ENCODE results near the gene AVEN. TPM values are rescaled to one million over a fixed set of nuclear protein-coding genes. Genes with fewer than 3 reads are reported as not detected.
"Not testable (repeated sequence)": the region's sequence is repeated elsewhere in the genome, so short reads cannot be mapped to it uniquely, and the experiment has no call there.

The AVEN gene
- 18.9 TPM for polyA plus RNA-seq (ENCODE audit: insufficient read length)

DNA sequence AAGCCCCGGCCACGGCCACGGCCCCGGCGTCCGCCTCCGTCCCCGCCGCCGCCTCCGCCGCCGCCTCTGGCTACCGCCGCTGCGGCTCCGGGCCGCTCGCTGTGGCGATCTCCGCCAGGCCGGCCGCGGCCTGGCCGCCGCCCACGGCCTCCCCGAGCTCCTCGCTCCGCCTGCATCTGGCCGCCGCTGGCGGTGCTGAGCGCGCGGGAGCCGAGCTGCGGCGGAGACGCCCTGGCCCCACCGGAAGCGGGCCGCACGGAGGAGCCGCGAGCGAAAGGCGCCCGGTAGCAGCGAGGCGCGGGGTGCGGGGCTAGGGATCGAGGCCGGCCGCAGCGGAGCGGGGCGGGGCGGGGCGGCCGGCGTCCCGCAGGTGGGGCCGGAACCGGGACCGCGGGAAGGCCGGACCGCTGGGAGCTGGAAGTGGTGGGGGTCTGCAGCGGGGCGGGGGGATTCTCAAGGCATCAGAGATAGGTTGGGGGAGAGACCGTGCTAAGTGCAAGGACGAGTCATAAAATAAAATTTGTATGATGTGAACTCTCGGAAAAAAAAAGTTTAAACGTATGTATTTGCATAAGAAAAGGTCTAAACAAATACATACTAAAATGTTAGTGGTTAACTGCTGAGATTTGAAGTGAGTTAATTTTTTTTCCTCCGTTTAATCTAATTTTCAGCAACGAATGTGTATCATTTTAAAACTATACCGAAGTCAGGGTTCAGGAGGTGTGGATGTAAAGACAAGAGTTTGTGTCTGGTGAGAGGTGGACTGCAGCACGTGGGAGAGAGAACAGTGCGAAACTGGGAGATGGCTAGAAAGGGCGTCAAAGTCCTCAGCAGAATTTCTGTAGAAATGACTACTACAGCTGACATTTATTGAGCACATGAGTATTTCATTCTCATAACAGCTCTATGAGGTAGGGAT lies at the start of gene AVEN:
Gene AVEN, minus strand, starts transcription at position 334 of the 919 bp plus-strand sequence. Its CDS starts 158 bp downstream, at position 176.
- peak; percentile 71 for DNase-seq

GRCh38 chr15:34085746-34086145 lies 46.7 kb upstream of the AVEN start:
- DNase-seq, result no peak

DNA sequence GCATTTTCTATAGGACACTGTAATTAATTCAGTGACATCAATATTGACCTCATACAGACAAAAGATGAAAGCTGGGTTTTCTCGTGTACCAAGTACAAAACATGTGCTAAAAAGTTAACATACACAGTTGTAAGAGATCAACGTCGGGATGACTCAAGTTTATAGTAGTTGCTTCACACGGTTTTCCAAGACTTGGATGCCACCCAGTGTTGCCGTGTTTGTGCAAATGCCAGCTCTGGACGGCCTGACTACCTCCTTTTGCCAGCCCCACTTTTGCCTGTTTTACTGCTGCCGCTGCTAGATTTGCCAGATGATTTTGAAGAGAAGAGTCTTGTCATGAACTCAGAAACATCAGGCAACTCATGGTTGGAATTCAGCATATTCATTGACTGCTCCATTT lies 45.1 kb upstream of the AVEN start:
- no peak for DNase-seq

- DNase-seq, result no peak
Observed at GRCh38 chr15:34079904-34080303, 40.9 kb upstream of the AVEN start.

- no peak for DNase-seq
Observed at GRCh38 chr15:34078900-34079299, 39.9 kb upstream of the AVEN start.

DNA sequence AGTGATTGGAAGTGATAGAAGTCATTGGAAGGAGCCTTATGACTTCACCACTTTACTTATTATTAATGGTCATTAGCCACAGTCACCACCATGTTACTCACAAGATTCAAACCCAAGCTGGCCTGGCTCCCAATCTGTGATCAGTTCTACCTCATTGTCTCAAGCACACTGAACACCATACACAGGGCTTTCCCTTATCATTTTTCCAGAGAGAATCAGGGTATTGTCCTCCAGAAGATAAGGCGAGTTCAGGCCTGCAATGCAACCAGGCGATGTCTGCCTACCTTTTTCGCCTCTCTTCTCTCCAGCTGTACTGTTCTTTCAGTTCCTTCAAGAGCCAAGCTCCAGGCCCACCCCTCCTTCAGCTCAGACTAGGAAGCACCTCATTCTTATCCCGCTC lies 37.8 kb upstream of the AVEN start:
- no peak for DNase-seq

DNA sequence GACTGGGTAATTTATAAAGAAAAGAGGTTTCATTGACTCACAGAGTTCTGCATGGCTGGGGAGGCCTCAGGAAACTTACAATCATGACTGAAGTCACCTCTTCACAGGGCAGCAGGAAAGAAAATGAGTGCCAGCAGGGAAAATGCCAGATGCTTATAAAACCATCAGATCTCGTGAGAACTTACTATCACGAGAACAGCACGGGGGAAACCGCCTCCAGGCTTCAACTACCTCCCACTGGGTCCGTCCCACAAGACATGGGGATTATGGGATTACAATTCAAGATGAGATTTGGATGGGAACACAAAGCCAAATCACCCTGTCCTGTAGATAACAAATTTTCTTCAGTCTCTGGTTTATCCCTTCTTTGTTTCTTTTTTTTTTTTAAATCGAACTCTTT lies 31.0 kb upstream of the AVEN start:
- no peak for DNase-seq

- no peak for DNase-seq
Observed at GRCh38 chr15:34065941-34066340, 26.9 kb upstream of the AVEN start.

DNA sequence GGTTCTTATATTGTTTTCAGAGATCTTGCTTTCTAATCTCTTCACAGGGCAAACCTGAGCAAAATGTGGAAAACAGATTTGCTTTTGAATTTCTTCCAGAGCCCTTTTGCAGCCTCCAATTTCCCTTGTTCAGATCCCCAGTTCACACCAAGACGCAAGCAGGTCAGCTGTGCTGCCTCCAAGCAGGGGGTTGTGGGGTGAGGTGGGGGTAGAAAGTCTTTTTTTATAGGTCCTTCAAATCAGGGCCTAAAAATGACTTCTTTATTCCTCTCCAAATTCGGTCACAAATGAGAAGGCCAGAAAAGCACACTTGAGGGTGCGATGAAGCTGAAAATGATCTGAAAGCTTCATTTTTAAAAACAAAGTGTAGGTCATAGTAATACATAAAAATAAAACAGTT lies 26.3 kb upstream of the AVEN start:
- no peak for DNase-seq

- no peak for DNase-seq
Observed at GRCh38 chr15:34064438-34064837, 25.4 kb upstream of the AVEN start.

- no peak for DNase-seq
Observed at GRCh38 chr15:34059946-34060345, 20.9 kb upstream of the AVEN start.

- no peak for DNase-seq
Observed at GRCh38 chr15:34059476-34059875, 20.5 kb upstream of the AVEN start.

DNA sequence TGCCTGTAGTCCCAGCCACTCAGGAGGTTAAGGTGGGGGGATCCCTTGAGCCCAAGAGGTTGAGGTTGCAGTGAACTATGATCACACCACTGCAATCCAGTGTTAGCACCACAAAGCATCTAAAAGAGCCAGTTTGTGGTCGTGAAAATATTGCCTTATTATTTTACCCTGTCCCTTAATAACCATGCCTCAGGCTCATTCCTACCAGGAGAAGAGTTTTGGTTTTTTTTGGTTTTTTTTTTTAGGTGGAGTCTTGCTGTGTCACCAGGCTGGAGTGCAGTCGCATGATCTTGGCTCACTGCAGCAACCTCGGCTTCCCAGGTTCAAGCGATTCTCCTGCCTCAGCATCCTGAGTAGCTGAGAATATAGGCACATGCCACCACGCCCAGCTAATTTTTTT lies 17.9 kb upstream of the AVEN start:
- no peak for DNase-seq

DNA sequence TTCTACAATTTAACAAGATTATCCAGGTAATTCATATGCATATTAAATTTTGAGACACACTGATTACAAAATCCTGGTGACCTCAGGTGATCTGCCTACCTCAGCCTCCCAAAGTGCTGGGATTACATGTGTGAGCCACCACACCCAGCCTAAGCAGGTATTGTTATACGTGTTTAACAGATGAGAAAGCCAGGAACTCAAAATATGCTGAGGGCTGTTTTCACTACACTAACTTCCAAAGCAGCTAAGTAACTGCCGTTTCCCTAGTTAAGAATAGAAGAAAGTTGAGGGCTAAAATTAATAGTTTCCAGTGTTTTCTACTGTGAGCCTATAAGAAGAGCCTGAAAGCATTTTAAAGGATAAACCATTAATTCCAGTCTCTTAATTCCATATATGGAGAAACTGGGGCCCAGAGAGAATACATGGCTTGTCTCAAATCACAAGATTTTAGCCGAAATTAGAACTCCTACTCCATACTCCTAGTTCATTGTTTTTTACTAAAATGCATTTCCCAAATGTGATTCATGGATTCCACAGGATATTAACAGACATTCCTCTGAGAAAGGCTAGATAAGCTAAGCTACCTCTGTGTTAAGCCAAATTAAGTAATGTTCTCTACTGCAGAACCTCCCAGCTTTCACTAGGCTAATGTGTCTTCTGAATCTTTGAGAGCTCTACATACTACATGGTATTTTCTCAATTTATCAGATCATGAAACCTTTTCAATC lies 17.0 kb upstream of the AVEN start:
- no peak for DNase-seq

- DNase-seq, result no peak
Observed at GRCh38 chr15:34054081-34054707, 15.2 kb upstream of the AVEN start.

GRCh38 chr15:34050385-34050784 lies 11.4 kb upstream of the AVEN start:
- DNase-seq, result not testable (repeated sequence)

DNA sequence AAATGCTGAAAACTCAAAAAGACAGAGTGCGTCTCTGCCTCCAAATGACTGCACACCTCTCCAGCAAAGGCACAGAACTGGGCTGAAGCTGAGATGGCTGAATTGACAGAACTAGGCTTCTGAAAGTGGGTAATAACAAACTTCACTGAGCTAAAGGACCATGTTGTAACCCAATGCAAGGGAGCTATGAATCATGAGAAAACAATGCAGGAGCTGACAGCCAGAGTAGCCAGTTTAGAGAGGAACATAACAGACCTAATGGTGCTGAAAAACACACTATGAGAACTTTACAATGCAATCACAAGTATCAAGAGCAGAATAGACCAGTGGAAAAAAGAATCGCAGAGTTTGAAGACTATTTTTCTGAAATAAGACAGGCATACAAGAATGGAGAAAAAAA lies 10.1 kb upstream of the AVEN start:
- DNase-seq, result no peak

- no peak for DNase-seq
Observed at GRCh38 chr15:34047893-34048775, 9.1 kb upstream of the AVEN start.

GRCh38 chr15:34046471-34047145 lies 7.6 kb upstream of the AVEN start:
- DNase-seq, result no peak

GRCh38 chr15:34043813-34044212 lies 4.8 kb upstream of the AVEN start:
- DNase-seq, result no peak

- no peak for DNase-seq
Observed at GRCh38 chr15:34043391-34043790, 4.4 kb upstream of the AVEN start.

DNA sequence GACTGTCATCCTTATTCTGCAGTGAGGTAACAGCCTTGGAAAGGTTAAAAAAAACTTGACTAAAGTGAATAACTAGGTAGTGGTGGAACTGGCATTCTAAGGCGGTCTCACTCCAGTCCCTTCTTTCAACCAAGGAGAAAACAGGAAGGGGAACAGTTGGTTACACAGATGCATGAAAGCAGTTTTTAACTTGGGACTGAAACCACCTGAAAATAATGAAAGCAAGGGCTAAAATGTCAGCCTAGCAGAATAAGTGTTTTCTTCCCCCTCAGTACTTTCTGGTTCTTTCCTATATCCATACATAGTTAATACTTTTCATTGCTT lies 748 bp upstream of the AVEN start:
- DNase-seq, result no peak

All from hindlimb muscle (tissue), 1 donor.